22Rv1 (cell line): ENCODE data around the gene STEAP2.

ENCODE experiments used
- ZFX ChIP-seq: fragments of 450-650 bp; IDR thresholded peaks from 2 replicates; pipeline ENCODE4 v1.6.1; 2017; ENCODE audit warnings: antibody characterized with exemption, borderline replicate concordance
- TF ChIP-seq, protein P1 (sequence below): fragments of 450-650 bp; IDR thresholded peaks from 2 replicates; pipeline ENCODE4 v1.5.1; 2017; ENCODE audit warnings: mild to moderate bottlenecking

DNA sequence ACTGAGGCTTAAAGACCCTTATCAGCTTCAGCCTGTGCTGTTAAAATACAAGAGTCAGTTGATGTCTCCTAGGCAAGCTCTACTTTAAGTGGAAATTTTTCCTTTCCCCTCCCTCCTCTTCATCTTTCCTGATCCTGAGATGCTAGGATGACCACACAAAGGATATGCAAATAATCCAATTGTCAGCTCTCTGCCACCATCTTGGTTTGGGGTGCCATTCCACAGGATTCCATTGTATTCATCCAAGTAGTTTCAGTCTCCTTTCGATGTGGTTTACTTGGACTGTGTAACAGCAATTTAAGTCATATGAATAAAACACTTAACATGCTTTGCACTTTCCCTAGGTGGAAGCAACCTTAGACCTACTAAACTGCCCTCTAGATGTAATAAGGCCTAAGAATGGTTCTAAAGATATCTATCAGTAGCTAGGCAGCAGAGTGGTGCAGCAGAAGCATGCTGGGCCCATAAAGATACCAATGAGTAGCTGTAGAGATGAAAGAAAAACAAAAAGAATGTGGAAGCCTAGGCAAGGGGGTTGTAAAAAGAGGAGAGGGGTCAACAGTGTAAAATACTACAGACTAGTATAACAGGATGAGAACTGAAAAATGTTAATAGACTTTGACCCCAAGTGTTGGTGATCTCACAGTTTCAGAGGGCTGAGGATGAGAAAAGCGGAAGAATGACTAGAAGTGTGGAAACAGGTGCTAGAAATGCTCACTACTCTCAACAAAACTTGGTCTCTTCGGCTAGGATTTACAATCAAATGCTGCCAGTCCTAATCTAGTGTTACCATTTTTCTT lies 31.0 kb downstream of the STEAP2 start:
- TF ChIP-seq, protein P1, sequence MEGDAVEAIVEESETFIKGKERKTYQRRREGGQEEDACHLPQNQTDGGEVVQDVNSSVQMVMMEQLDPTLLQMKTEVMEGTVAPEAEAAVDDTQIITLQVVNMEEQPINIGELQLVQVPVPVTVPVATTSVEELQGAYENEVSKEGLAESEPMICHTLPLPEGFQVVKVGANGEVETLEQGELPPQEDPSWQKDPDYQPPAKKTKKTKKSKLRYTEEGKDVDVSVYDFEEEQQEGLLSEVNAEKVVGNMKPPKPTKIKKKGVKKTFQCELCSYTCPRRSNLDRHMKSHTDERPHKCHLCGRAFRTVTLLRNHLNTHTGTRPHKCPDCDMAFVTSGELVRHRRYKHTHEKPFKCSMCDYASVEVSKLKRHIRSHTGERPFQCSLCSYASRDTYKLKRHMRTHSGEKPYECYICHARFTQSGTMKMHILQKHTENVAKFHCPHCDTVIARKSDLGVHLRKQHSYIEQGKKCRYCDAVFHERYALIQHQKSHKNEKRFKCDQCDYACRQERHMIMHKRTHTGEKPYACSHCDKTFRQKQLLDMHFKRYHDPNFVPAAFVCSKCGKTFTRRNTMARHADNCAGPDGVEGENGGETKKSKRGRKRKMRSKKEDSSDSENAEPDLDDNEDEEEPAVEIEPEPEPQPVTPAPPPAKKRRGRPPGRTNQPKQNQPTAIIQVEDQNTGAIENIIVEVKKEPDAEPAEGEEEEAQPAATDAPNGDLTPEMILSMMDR = no peak
- no peak for TF ChIP-seq ZFX
